Measurements from ENCODE around the gene ARFGEF2.

Gene ARFGEF2

GRCh38 chr20:48926267-48926666 lies 4.8 kb downstream of the ARFGEF2 start:
- Histone ChIP-seq H3K9me3 (ENCODE audit: severe bottlenecking) (no peaks in the 10 kb centered on the region), H3K27me3 (ENCODE audit: insufficient read depth, low read depth, severe bottlenecking) (no peaks in the 10 kb centered on the region), H3K27ac (no peak overlapping the region), H3K36me3 (no peaks in the 10 kb centered on the region), H3K4me3 (ENCODE audit: low read depth, low read length) (no peak overlapping the region)
- no peak for TF ChIP-seq CTCF (IDR thresholded peaks at IDR 0.05; ENCODE audit: low read depth, low read length)
- no peak for DNase-seq

GRCh38 chr20:48926821-48927220 lies 5.3 kb downstream of the ARFGEF2 start:
- no peaks in the 10 kb centered on the region for H3K36me3 ChIP-seq
- no peak overlapping the region for H3K4me3 ChIP-seq (ENCODE audit: low read depth, low read length)
- no peaks in the 10 kb centered on the region for H3K27me3 ChIP-seq (ENCODE audit: insufficient read depth, low read depth, severe bottlenecking)
- no peaks in the 10 kb centered on the region for H3K9me3 ChIP-seq (ENCODE audit: severe bottlenecking)
- no peak overlapping the region for H3K27ac ChIP-seq
- no peak for TF ChIP-seq CTCF (IDR thresholded peaks at IDR 0.05; ENCODE audit: low read depth, low read length)
- no peak for DNase-seq

- H3K9me3 ChIP-seq (ENCODE audit: severe bottlenecking) = no peaks in the 10 kb centered on the region
- no peak overlapping the region for H3K27ac ChIP-seq
- DNase-seq = no peak
- H3K36me3 ChIP-seq = no peaks in the 10 kb centered on the region; the same call in 1 of the 2 replicates
- TF ChIP-seq CTCF (IDR thresholded peaks at IDR 0.05; ENCODE audit: low read depth, low read length) = no peak
- no peak overlapping the region for H3K4me3 ChIP-seq (ENCODE audit: low read depth, low read length)
- H3K27me3 ChIP-seq (ENCODE audit: insufficient read depth, low read depth, severe bottlenecking) = no peaks in the 10 kb centered on the region
Observed at GRCh38 chr20:48928832-48929725, 7.6 kb downstream of the ARFGEF2 start.

- Histone ChIP-seq H3K27me3 (ENCODE audit: insufficient read depth, low read depth, severe bottlenecking) (no peaks in the 10 kb centered on the region), H3K4me3 (ENCODE audit: low read depth, low read length) (no peak overlapping the region), H3K36me3 (no peaks in the 10 kb centered on the region; the same call in 1 of the 2 replicates), H3K9me3 (ENCODE audit: severe bottlenecking) (no peaks in the 10 kb centered on the region), H3K27ac (no peak overlapping the region)
- TF ChIP-seq CTCF (IDR thresholded peaks at IDR 0.05; ENCODE audit: low read depth, low read length) = no peak
- no peak for DNase-seq
Observed at GRCh38 chr20:48930035-48930434, 8.5 kb downstream of the ARFGEF2 start.

- no peak for TF ChIP-seq CTCF (IDR thresholded peaks at IDR 0.05; ENCODE audit: low read depth, low read length)
- Histone ChIP-seq H3K9me3 (ENCODE audit: severe bottlenecking) (no peaks in the 10 kb centered on the region), H3K27ac (no peak overlapping the region), H3K4me3 (ENCODE audit: low read depth, low read length) (no peak overlapping the region), H3K36me3 (no peaks in the 10 kb centered on the region; the same call in 1 of the 2 replicates), H3K27me3 (ENCODE audit: insufficient read depth, low read depth, severe bottlenecking) (no peaks in the 10 kb centered on the region)
- DNase-seq = no peak
Observed at GRCh38 chr20:48930878-48931277, 9.4 kb downstream of the ARFGEF2 start.

All from WERI-Rb-1 (cell line).